ENCODE data around the gene PTPRT.

The PTPRT gene

GRCh38 chr20:42988319-42988718, 201.4 kb downstream of the PTPRT start:
- Mint-ChIP-seq H3K36me3 (no peaks in the 10 kb centered on the region), H3K27me3 (no peaks in the 10 kb centered on the region), H3K27ac (no peak overlapping the region), H3K4me3 (no peak overlapping the region), H3K9me3 (peaks cover 5% of the 10 kb centered on the region), H3K4me1 (no peaks in the 10 kb centered on the region)

- H3K36me3 Mint-ChIP-seq: no peaks in the 10 kb centered on the region
- no peaks in the 10 kb centered on the region for H3K4me1 Mint-ChIP-seq
- H3K27me3 Mint-ChIP-seq: peaks cover 1% of the 10 kb centered on the region
- no peak overlapping the region for H3K27ac Mint-ChIP-seq
- H3K4me3 Mint-ChIP-seq: no peak overlapping the region
- H3K9me3 Mint-ChIP-seq: peaks cover 5% of the 10 kb centered on the region
Measured at GRCh38 chr20:42987376-42988114, 202.2 kb downstream of the PTPRT start.

GRCh38 chr20:42986143-42986773, 203.4 kb downstream of the PTPRT start:
- Mint-ChIP-seq H3K36me3 (no peaks in the 10 kb centered on the region), H3K4me3 (no peak overlapping the region), H3K9me3 (peaks cover 5% of the 10 kb centered on the region), H3K4me1 (no peaks in the 10 kb centered on the region), H3K27ac (no peak overlapping the region), H3K27me3 (peaks cover 1% of the 10 kb centered on the region)

DNA sequence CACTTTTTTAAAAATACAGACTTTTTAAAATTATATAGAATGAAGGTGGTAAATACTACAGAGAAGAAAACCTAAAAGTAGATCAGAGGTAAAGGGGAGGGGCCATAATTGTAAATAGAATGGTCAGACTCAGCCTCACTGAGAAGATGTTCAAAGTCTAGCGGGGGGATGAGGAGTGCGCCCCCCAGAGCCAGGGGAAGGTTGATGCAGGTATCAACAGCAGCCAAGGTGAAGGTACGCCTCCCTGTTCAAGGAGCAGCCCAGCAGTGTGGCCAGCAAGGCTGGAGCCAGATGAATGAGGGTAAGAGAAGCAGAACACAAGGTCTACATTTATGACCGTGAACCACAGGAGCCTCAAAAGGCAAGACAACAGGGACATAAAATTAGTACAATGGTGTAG, 204.1 kb downstream of the PTPRT start:
- Mint-ChIP-seq H3K4me3 (no peak overlapping the region), H3K27me3 (peaks cover 1% of the 10 kb centered on the region), H3K27ac (no peak overlapping the region), H3K9me3 (peaks cover 5% of the 10 kb centered on the region), H3K4me1 (no peaks in the 10 kb centered on the region), H3K36me3 (no peaks in the 10 kb centered on the region)

DNA sequence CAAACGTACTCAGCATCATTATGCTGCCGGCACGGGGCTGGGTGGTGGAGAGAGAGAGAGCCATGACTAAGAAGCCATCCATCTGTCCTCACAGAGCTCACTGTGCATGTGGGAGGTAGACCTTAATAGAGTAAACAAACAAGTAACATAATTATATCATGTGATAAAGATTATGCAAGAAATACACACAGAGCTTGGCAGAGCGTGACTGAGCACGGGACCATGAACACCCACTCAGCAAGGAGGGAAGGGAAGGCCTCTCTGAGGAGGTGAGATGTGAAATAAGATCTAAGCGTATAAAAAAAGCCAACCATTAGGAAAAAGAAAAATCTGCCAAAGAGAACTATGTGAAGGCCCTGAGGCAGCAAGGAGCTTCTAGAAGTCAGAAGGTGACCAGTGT, 207.5 kb downstream of the PTPRT start:
- Mint-ChIP-seq H3K36me3 (no peaks in the 10 kb centered on the region), H3K27me3 (peaks cover 1% of the 10 kb centered on the region), H3K4me3 (no peak overlapping the region), H3K9me3 (peaks cover 5% of the 10 kb centered on the region), H3K27ac (no peak overlapping the region), H3K4me1 (no peaks in the 10 kb centered on the region)

DNA sequence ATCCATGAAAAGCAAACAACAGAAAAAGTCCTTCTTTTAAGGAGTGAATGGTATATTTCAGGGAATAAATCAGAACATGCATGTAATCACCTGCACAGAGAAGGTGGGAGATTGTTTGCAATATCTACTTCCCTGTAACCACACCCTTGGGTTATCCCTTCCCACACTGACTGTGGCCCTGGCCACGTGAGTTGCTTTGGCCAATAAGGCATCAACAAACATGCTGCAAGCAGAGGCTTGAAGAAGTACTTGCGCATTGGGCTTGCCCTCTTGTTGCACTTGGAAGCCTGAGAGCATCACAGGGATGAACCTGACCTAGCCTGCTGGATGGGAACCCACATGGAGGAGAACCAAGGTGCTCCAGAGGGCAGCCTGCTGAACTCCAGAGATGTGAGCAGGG, 208.5 kb downstream of the PTPRT start:
- H3K36me3 Mint-ChIP-seq: no peaks in the 10 kb centered on the region
- H3K4me1 Mint-ChIP-seq: no peaks in the 10 kb centered on the region
- peaks cover 1% of the 10 kb centered on the region for H3K27me3 Mint-ChIP-seq
- peaks cover 5% of the 10 kb centered on the region for H3K9me3 Mint-ChIP-seq
- no peak overlapping the region for H3K4me3 Mint-ChIP-seq
- peak overlapping the region; percentile 51 for H3K27ac Mint-ChIP-seq

DNA sequence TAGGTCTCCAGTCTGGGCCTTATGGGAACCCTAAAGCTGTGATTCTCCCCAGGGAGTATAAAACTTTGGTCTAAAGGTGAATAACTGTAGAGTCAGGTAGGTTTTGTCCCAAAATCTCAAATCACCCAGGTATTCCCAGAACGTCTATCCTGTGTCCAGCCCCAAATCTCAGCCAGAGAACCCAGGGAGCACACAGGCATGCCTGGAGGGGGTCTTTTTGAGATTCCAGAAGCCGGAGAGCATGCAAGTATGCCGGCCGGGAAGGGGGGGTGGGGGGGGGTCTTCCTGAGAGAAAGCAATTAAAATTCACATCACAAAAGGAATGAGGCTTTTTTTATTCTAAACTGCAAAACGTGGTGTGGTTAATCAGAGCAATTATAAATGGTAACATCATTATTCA, 210.0 kb downstream of the PTPRT start:
- Mint-ChIP-seq H3K36me3 (no peaks in the 10 kb centered on the region), H3K27me3 (peaks cover 1% of the 10 kb centered on the region), H3K9me3 (peaks cover 3% of the 10 kb centered on the region), H3K4me1 (no peaks in the 10 kb centered on the region), H3K27ac (no peak overlapping the region), H3K4me3 (no peak overlapping the region)

DNA sequence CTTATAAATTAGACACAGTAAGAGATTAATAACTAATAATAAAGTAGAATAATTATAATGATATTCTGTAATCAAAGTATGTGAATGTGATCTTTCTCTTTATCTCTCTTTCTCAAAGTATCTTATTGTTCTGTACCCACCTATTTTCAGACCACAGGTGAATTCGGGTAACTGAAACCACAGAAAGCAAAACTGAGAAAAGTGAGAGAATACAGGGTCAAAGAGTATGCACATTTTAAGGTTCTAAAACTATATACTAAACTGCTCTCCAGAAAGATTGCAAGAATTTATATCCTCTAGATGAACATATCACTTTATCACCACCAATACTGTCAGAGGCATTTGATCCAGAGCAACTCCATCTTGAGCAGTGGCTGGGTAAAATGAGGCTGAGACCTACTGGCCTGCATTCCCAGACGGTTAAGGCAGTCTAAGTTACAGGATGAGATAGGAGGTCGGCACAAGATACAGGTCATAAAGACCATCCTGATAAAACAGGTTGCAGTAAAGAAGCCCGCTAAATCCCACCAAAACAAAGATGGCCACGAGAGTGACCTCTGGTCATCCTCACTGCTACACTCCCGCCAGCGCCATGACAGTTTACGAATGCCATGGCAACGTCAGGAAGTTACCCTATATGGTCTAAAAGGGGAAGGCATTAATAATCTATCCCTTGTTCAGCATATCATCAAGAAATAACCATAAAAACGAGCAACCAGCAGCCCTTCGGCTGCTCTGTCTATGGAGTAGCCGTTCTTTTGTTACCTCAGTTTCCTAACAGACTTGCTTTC, 211.3 kb downstream of the PTPRT start:
- H3K27ac Mint-ChIP-seq: no peak overlapping the region
- H3K4me1 Mint-ChIP-seq: no peaks in the 10 kb centered on the region
- no peak overlapping the region for H3K4me3 Mint-ChIP-seq
- peaks cover 1% of the 10 kb centered on the region for H3K27me3 Mint-ChIP-seq
- no peaks in the 10 kb centered on the region for H3K9me3 Mint-ChIP-seq
- no peaks in the 10 kb centered on the region for H3K36me3 Mint-ChIP-seq

GRCh38 chr20:42975974-42976373, 213.7 kb downstream of the PTPRT start:
- H3K27ac Mint-ChIP-seq: no peak overlapping the region
- no peak overlapping the region for H3K4me3 Mint-ChIP-seq
- H3K36me3 Mint-ChIP-seq: no peaks in the 10 kb centered on the region
- H3K27me3 Mint-ChIP-seq: peaks cover 2% of the 10 kb centered on the region
- no peaks in the 10 kb centered on the region for H3K9me3 Mint-ChIP-seq
- H3K4me1 Mint-ChIP-seq: no peaks in the 10 kb centered on the region

DNA sequence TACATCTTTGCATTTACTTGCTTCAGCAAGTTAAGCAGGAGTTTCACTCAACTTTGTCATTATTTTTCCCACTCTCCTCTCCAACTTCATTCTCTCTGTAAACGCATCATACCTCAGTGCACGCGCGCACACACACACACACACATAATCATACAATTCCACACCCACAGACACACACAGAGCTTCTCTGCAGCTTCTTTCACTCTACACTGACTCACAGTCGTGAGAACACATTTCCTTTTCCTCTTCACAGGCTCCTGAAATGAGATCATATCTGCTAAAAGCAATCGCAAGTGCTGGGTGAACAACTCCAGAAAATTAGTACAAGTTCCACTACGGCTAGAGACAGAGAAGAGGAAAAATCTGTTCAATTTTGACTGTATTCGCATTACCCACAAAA, 215.4 kb downstream of the PTPRT start:
- Mint-ChIP-seq H3K4me1 (no peaks in the 10 kb centered on the region), H3K27me3 (peaks cover 2% of the 10 kb centered on the region), H3K9me3 (no peaks in the 10 kb centered on the region), H3K4me3 (no peak overlapping the region), H3K27ac (no peak overlapping the region), H3K36me3 (no peaks in the 10 kb centered on the region)

- Mint-ChIP-seq H3K36me3 (no peaks in the 10 kb centered on the region), H3K27ac (no peak overlapping the region), H3K27me3 (peaks cover 4% of the 10 kb centered on the region)
Measured at GRCh38 chr20:42972591-42972990, 217.1 kb downstream of the PTPRT start.

DNA sequence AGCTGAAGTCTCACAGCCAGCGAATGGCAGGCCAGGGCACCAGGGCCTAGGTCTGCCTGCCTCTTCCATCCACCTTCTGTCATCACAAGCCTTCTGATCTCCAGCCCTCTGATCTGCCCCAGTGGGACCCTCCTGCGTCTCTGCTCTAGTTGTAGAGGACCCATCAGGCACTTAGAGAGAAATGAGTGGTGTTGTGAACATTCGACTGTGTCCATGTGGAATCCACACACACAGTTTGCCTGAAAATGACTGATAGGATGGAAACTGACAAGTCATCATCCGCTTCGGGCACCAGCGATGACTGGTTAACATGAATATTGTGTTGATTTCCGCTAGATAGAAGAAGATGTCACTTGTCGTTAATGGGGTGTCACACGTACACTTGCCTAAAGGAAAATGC, 221.0 kb downstream of the PTPRT start:
- H3K4me1 Mint-ChIP-seq: no peaks in the 10 kb centered on the region
- no peak overlapping the region for H3K27ac Mint-ChIP-seq
- peaks cover 4% of the 10 kb centered on the region for H3K27me3 Mint-ChIP-seq
- H3K4me3 Mint-ChIP-seq: no peak overlapping the region
- no peaks in the 10 kb centered on the region for H3K9me3 Mint-ChIP-seq
- H3K36me3 Mint-ChIP-seq: no peaks in the 10 kb centered on the region

More at GRCh38 chr20:42972591-42972990, 217.1 kb downstream of the PTPRT start:
- Mint-ChIP-seq H3K9me3 (no peaks in the 10 kb centered on the region), H3K4me3 (no peak overlapping the region), H3K4me1 (no peaks in the 10 kb centered on the region)

- Mint-ChIP-seq H3K4me3 (no peak overlapping the region), H3K4me1 (no peaks in the 10 kb centered on the region), H3K27ac (no peak overlapping the region), H3K36me3 (no peaks in the 10 kb centered on the region), H3K9me3 (no peaks in the 10 kb centered on the region), H3K27me3 (peaks cover 6% of the 10 kb centered on the region)
Measured at GRCh38 chr20:42963796-42964195, 225.9 kb downstream of the PTPRT start.

GRCh38 chr20:42961771-42962170, 227.9 kb downstream of the PTPRT start:
- H3K36me3 Mint-ChIP-seq: no peaks in the 10 kb centered on the region
- no peaks in the 10 kb centered on the region for H3K4me1 Mint-ChIP-seq
- H3K27ac Mint-ChIP-seq: no peak overlapping the region

GRCh38 chr20:42959996-42960395, 229.7 kb downstream of the PTPRT start:
- H3K4me3 Mint-ChIP-seq: no peak overlapping the region
- H3K36me3 Mint-ChIP-seq: no peaks in the 10 kb centered on the region
- H3K27ac Mint-ChIP-seq: no peak overlapping the region
- H3K4me1 Mint-ChIP-seq: no peaks in the 10 kb centered on the region
- no peaks in the 10 kb centered on the region for H3K9me3 Mint-ChIP-seq
- peaks cover 8% of the 10 kb centered on the region for H3K27me3 Mint-ChIP-seq

More at GRCh38 chr20:42961771-42962170, 227.9 kb downstream of the PTPRT start:
- H3K4me3 Mint-ChIP-seq: no peak overlapping the region
- H3K9me3 Mint-ChIP-seq: no peaks in the 10 kb centered on the region
- H3K27me3 Mint-ChIP-seq: peaks cover 8% of the 10 kb centered on the region
